HepG2 (cell line): ENCODE measurements around the gene AXDND1. TPM values are rescaled to one million over a fixed set of nuclear protein-coding genes. Genes with fewer than 3 reads are reported as not detected.

ENCODE experiments used
- ATAC-seq: fragments of 200-7000 bp; cut with Tn5 transposase; 3 replicates; pipeline ENCODE4 v1.9.1; 2020; ENCODE audit warnings: mild to moderate bottlenecking, moderate library complexity
- BruUV-seq: library from RNA; stranded (reverse); fragments of 400-500 nt; replicated peaks from 2 replicates; lab custom pipeline; 2021; lab: Mats Ljungman, UMichigan
- CTCF ChIA-PET: fragments of 300-600 bp; formaldehyde crosslinking; extraction: SDS; loops from one replicate; lab custom pipeline; 2021; ENCODE audit warnings: low total read pairs, inconsistent platforms, low intra/inter-chr PET ratio; lab: Yijun Ruan, JAX
- POLR2A ChIA-PET: fragments of 350-600 bp; sonication (Branson Sonifier 250); formaldehyde crosslinking; loops from one replicate; lab custom pipeline; 2020; ENCODE audit warnings: antibody characterized with exemption, inconsistent platforms; lab: Yijun Ruan, JAX
- DNase-seq: peaks from one replicate; pipeline ENCODE4 v3.0.0-alpha.2; 2015; ENCODE audit warnings: low spot score
- FAIRE-seq: peaks from 3 replicates; lab custom pipeline; 2011; peaks lifted over from hg19 to GRCh38; lab: Jason Lieb, UNC
- H2AFZ ChIP-seq: one replicate; pipeline ENCODE4 v1.6.1; 2011; ENCODE audit warnings: low read length, inconsistent platforms
- H3K27ac ChIP-seq: fragments of 300-600 bp; 3 replicates; pipeline ENCODE4 v1.8.0; 2011; ENCODE audit warnings: mixed run types, mild to moderate bottlenecking, mixed read lengths, low read length, inconsistent platforms; ENCODE audit not compliant: insufficient read depth; ENCODE audit errors: extremely low read length
- H3K27me3 ChIP-seq, 2 experiments: fragments of 200-600 bp in 1 of 2; 2 replicates in 1 of 2; 3 replicates in 1 of 2; pipeline versions ENCODE4 v1.6.0 to v1.8.0; 2011; ENCODE audit warnings: low read length in 2 of 2, mild to moderate bottlenecking in 2 of 2, moderate library complexity in 2 of 2, inconsistent platforms in 1 of 2; ENCODE audit not compliant: insufficient read depth in 2 of 2, control insufficient read depth in 1 of 2
- H3K36me3 ChIP-seq, 2 experiments: fragments of 200-600 bp in 1 of 2; replicated peaks in 1 of 2; 2 replicates in 1 of 2; 3 replicates in 1 of 2; pipeline versions ENCODE4 v1.5.1 to v1.8.0; 2011; ENCODE audit warnings: low read length in 2 of 2, inconsistent platforms in 1 of 2; ENCODE audit not compliant: insufficient read depth in 2 of 2, control insufficient read depth in 1 of 2
- H3K4me1 ChIP-seq: 2 replicates; pipeline ENCODE4 v1.5.1; 2012; ENCODE audit warnings: low read length, inconsistent platforms; ENCODE audit not compliant: insufficient read depth
- H3K4me2 ChIP-seq: 2 replicates; pipeline ENCODE4 v1.6.0; 2011; ENCODE audit warnings: low read depth, low read length, inconsistent platforms
- H3K4me3 ChIP-seq, 3 experiments: fragments of 200-600 bp in 1 of 3; sonication (generic), shearing (Covaris generic) in 1 of 3; replicated peaks in 1 of 3; 2 replicates each; pipeline ENCODE4 v1.5.1; 2011 to 2016; ENCODE audit warnings: low read length in 3 of 3, inconsistent platforms in 2 of 3, low read depth in 2 of 3, mild to moderate bottlenecking in 2 of 3, control low read depth in 1 of 3, mixed read lengths in 1 of 3; ENCODE audit not compliant: insufficient read depth in 1 of 3
- H3K79me2 ChIP-seq: one replicate; pipeline ENCODE4 v1.6.1; 2011; ENCODE audit warnings: low read length, inconsistent platforms; ENCODE audit not compliant: insufficient read depth
- H3K9ac ChIP-seq: 2 replicates; pipeline ENCODE4 v1.6.0; 2011; ENCODE audit warnings: mild to moderate bottlenecking, low read depth, low read length, inconsistent platforms; ENCODE audit not compliant: insufficient read depth
- H3K9me3 ChIP-seq: 2 replicates; pipeline ENCODE4 v1.5.1; 2012; ENCODE audit warnings: mild to moderate bottlenecking, low read length
- H4K20me1 ChIP-seq: 2 replicates; pipeline ENCODE4 v1.6.0; 2011; ENCODE audit warnings: inconsistent platforms, mild to moderate bottlenecking, low read length, moderate library complexity; ENCODE audit not compliant: insufficient read depth
- FOXK2 ChIP-seq: fragments of 450-650 bp; IDR thresholded peaks from 2 replicates; pipeline ENCODE4 v1.6.1; 2016
- GLI4 ChIP-seq: sonication (generic); formaldehyde crosslinking; IDR thresholded peaks from 2 replicates; pipeline ENCODE4 v1.5.1; 2020; ENCODE audit warnings: missing genetic modification reagents, mild to moderate bottlenecking, moderate library complexity, borderline replicate concordance
- HOXA9 ChIP-seq: sonication (generic); formaldehyde crosslinking; IDR thresholded peaks from 2 replicates; pipeline ENCODE4 v1.8.1; 2022; ENCODE audit warnings: missing genetic modification reagents, mild to moderate bottlenecking, moderate library complexity, borderline replicate concordance
- MTA3 ChIP-seq: sonication (generic); formaldehyde crosslinking; IDR thresholded peaks from 2 replicates; pipeline ENCODE4 v1.4.0; 2020; ENCODE audit warnings: missing genetic modification reagents
- NR2C2 ChIP-seq: sonication (generic); formaldehyde crosslinking; IDR thresholded peaks from 2 replicates; pipeline ENCODE4 v1.4.0; 2020; ENCODE audit warnings: missing genetic modification reagents, mild to moderate bottlenecking, moderate library complexity, borderline replicate concordance
- ZEB1 ChIP-seq: IDR thresholded peaks from 2 replicates; pipeline ENCODE4 v1.6.1; 2012; ENCODE audit warnings: mild to moderate bottlenecking, low read depth, inconsistent platforms; ENCODE audit not compliant: insufficient replicate concordance
- ZFP91 ChIP-seq: sonication (generic); formaldehyde crosslinking; IDR thresholded peaks from 2 replicates; pipeline ENCODE4 v1.9.0; 2022; ENCODE audit warnings: missing genetic modification reagents, mild to moderate bottlenecking, borderline replicate concordance
- ZNF33B ChIP-seq: sonication (generic); formaldehyde crosslinking; IDR thresholded peaks from 2 replicates; pipeline ENCODE4 v1.5.1; 2020; ENCODE audit warnings: mild to moderate bottlenecking, missing genetic modification reagents
- ZNF460 ChIP-seq: sonication (generic); formaldehyde crosslinking; IDR thresholded peaks from 2 replicates; pipeline ENCODE4 v1.5.1; 2020; ENCODE audit warnings: missing genetic modification reagents, mild to moderate bottlenecking, borderline replicate concordance
- ZNF569 ChIP-seq: sonication (generic); formaldehyde crosslinking; IDR thresholded peaks from 2 replicates; pipeline ENCODE4 v1.5.0; 2020; ENCODE audit warnings: mild to moderate bottlenecking, missing genetic modification reagents, moderate library complexity, borderline replicate concordance
- WGBS: methylation state at CpG from one replicate; pipeline ENCODE4 v1.1.6; 2017; ENCODE audit warnings: low lambda C conversion rate; 5-methylcytosine and 5-hydroxymethylcytosine counted together
- in situ Hi-C: cut with HindIII; loops from 2 replicates; pipeline ENCODE4 v1.10.0; 2017; ENCODE audit warnings: low pct_unique_long_range_greater_than_20kb; ENCODE audit not compliant: extremely low pct_ligation_motif_present
- intact Hi-C: fragments of 100-400 bp; cut with micrococcal nuclease; formaldehyde crosslinking; loops from one replicate; pipeline ENCODE4 v1.10.0; 2022; ENCODE audit not compliant: unreplicated experiment
- polyA plus RNA-seq, 8 experiments: library from polyadenylated mRNA; depleted of rRNA in 3 of 8; stranded (reverse) in 7 of 8; unstranded in 1 of 8; fragments of >200 nt; fragmentation: Illumina TruSeq in 4 of 8; extraction: Trizol in 4 of 8; gene quantifications; 2 replicates each; pipeline versions ENCODE4 v1.2.1 to v1.2.3, GENCODE V29; 2011 to 2016; ENCODE audit warnings: low read depth in 4 of 8, missing spikeins in 1 of 8, mixed read lengths in 1 of 8; ENCODE audit not compliant: insufficient read depth in 1 of 8
- total RNA-seq, 5 experiments: library from RNA; depleted of rRNA; stranded (reverse); fragments of >200 nt; fragmentation: Illumina TruSeq; extraction: Trizol; gene quantifications; 2 replicates each; pipeline ENCODE4 v1.2.3, GENCODE V29; 2016; ENCODE audit warnings: low read depth in 1 of 5
- TF ChIP-seq, protein P1 (sequence below): IDR thresholded peaks from 2 replicates; pipeline ENCODE4 v1.6.1; 2016; ENCODE audit warnings: mild to moderate bottlenecking

The AXDND1 gene
- total and polyA plus RNA-seq, 2 of the 13 experiments (the other 11 are each of a cell fraction or from before 2014, with no cell fraction given): 0.15 to 0.40 TPM

DNA sequence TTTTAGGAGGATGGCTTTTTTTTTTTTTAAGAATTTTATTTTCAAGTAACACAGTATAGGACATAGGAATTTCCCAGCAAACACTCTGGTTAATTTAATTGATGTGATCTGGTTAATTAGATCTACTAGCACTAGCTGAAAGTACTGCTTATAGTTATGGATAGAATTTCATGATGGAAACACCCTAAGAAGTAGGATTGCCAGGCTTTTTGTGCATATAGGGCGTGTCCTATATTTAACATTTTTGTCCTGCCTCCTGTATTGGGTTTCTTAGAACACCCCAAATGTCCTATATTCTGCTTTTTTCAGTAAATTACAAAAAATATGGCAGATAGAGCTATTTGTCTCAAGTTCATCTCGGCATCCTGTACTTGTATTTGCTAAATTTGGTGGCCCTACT, 13.5 kb upstream of the AXDND1 start:
- intact Hi-C loops: no loop called here
- TF ChIP-seq ZNF569 (CRISPR knock-in tag): no peak
- TF ChIP-seq ZNF33B (CRISPR knock-in tag): no peak
- TF ChIP-seq NR2C2 (CRISPR knock-in tag): no peak
- no peak for TF ChIP-seq GLI4
- TF ChIP-seq ZNF460: no peak
- TF ChIP-seq, protein P1, sequence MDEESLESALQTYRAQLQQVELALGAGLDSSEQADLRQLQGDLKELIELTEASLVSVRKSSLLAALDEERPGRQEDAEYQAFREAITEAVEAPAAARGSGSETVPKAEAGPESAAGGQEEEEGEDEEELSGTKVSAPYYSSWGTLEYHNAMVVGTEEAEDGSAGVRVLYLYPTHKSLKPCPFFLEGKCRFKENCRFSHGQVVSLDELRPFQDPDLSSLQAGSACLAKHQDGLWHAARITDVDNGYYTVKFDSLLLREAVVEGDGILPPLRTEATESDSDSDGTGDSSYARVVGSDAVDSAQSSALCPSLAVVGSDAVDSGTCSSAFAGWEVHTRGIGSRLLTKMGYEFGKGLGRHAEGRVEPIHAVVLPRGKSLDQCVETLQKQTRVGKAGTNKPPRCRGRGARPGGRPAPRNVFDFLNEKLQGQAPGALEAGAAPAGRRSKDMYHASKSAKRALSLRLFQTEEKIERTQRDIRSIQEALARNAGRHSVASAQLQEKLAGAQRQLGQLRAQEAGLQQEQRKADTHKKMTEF: no peak
- TF ChIP-seq ZFP91 (CRISPR knock-in tag): no peak
- TF ChIP-seq FOXK2: no peak
- TF ChIP-seq HOXA9 (CRISPR knock-in tag): no peak
- no peak for TF ChIP-seq MTA3 (CRISPR knock-in tag)
- TF ChIP-seq ZEB1: no peak
- CTCF ChIA-PET: no interaction called here
- Histone ChIP-seq H3K79me2 (no peaks in the 10 kb centered on the region), H4K20me1 (no peaks in the 10 kb centered on the region), H3K4me2 (no peak overlapping the region), H3K9ac (no peak overlapping the region), H3K4me3 (no peak overlapping the region), H3K27ac (no peak overlapping the region), H2AFZ (no peak overlapping the region), H3K27me3 (no peaks in the 10 kb centered on the region), H3K4me1 (no peaks in the 10 kb centered on the region), H3K36me3 (peaks cover 2 to 31% of the 10 kb centered on the region in 2 experiments; a peak in 2 of 5 replicates), H3K9me3 (no peaks in the 10 kb centered on the region)
- in situ Hi-C loops: loop anchor here (25.0 kb wide), 1 partner anchor 590 kb away; no protein-coding TSS in a partner anchor
- ATAC-seq (no peak), FAIRE-seq (no peak), DNase-seq (no peak)
- POLR2A ChIA-PET: no interaction called here
- 96% methylated on average over 2 of the region's 2 CpGs for WGBS
- BruUV-seq: no TSS peak
